ENCODE measurements around the gene RBMY1F.
"Not testable (repeated sequence)": the region's sequence is repeated elsewhere in the genome, so short reads cannot be mapped to it uniquely, and the experiment has no call there.

Gene RBMY1F

GRCh38 chrY:22182823-22183222, at the start of gene RBMY1F:
Gene RBMY1F, minus strand, starts transcription at chrY:22182923. Its CDS starts 1,954 bp downstream, at chrY:22180969.
- DNase-seq = not testable (repeated sequence)

- not testable (repeated sequence) for DNase-seq
Observed at GRCh38 chrY:22151144-22151543, 31.6 kb downstream of the RBMY1F start.

GRCh38 chrY:22141011-22141695, 41.6 kb downstream of the RBMY1F start:
- not testable (repeated sequence) for DNase-seq

GRCh38 chrY:22134719-22135118, 48.0 kb downstream of the RBMY1F start:
- not testable (repeated sequence) for DNase-seq

GRCh38 chrY:22130494-22130893, 52.2 kb downstream of the RBMY1F start:
- DNase-seq = not testable (repeated sequence)
